ENCODE data around the gene C3orf20. TPM values are rescaled to one million over a fixed set of nuclear protein-coding genes. Genes with fewer than 3 reads are reported as not detected.
"Not testable (repeated sequence)": the region's sequence is repeated elsewhere in the genome, so short reads cannot be mapped to it uniquely, and the experiment has no call there.

C3orf20 gene
- total RNA-seq, 1 donor from 2014 or later, result 0.25 TPM

DNA sequence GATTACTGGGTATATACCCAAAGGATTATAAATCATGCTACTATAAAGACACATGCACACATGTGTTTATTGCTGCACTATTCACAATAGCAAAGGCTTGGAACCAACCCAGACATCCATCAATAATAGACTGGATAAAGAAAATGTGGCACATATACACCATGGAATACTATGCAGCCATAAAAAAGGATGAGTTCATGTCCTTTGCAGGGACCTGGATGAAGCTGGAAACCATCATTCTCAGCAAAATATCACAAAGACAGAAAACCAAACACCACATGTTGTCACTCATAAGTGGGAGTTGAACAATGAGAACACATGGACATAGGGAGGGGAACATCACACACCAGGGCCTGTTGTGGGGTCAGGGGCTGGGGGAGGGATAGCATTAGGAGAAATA lies 78.0 kb downstream of the C3orf20 start:
- intact Hi-C loops (cut with micrococcal nuclease), result not testable (repeated sequence)

- intact Hi-C loops (cut with micrococcal nuclease), result no loop called here
Measured at GRCh38 chr3:14757153-14757700, 82.3 kb downstream of the C3orf20 start.

- intact Hi-C loops (cut with micrococcal nuclease), result no loop called here
Measured at GRCh38 chr3:14758297-14758696, 83.4 kb downstream of the C3orf20 start.

DNA sequence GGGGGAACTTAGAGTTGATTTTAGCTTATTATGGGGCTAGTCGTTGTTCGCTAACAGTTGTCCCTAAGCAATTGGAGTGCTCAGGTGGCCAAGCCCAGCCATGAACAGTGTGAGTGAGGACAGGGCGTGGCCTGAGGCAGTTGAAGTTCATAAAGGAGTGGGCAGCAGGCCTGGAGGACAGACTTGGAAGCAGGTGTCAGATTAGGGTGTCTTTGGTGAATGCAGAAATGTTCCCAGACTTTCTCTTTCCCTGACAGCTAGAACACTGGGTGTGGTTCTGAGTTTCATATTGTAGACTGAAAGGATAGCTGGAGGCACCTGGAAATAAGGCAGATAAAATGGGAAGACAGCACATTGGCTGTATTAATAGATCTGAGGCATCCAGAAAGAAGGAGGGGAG lies 84.0 kb downstream of the C3orf20 start:
- intact Hi-C loops (cut with micrococcal nuclease), result no loop called here

DNA sequence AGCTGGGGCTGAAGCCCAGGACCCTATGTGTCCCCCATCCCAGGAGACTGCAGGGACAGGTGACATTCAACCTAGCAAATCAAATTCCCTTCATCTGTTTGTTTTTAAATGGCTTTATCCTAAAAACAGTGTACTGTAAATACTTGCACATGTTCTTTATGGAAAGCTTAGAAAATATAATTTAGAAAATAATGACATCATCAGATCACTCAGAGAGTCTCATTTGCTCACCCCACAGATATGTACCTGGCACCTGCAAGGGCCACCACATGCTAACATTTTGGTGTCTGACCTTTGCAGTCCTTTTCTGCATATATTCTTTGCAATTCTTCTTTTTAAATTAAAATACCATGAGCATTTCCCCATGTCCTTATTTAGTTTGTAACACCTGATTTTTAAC lies 85.2 kb downstream of the C3orf20 start:
- intact Hi-C loops (cut with micrococcal nuclease), result no loop called here

- intact Hi-C loops (cut with micrococcal nuclease), result no loop called here
Measured at GRCh38 chr3:14761121-14761672, 86.3 kb downstream of the C3orf20 start.

DNA sequence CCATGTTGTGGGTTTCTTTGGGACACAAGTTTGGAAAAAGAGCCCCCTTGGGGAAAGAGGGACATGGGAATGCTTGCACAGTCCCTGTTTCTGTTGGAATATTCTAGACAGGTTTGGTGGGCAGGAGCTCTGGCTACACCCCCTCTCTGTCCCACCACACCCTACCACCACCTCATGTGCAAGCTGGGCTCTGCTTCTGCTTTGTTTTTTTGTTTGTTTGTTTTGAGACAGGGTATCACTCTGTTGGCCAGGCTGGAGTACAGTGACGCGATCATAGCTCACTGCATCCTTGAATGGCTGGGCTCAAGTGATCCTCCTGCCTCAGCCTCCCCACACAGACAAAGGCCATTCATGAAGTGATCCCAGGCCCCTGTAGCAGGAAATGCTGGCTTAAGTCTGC lies 86.9 kb downstream of the C3orf20 start:
- intact Hi-C loops (cut with micrococcal nuclease), result no loop called here

GRCh38 chr3:14762701-14763100 lies 87.8 kb downstream of the C3orf20 start:
- intact Hi-C loops (cut with micrococcal nuclease), result no loop called here

DNA sequence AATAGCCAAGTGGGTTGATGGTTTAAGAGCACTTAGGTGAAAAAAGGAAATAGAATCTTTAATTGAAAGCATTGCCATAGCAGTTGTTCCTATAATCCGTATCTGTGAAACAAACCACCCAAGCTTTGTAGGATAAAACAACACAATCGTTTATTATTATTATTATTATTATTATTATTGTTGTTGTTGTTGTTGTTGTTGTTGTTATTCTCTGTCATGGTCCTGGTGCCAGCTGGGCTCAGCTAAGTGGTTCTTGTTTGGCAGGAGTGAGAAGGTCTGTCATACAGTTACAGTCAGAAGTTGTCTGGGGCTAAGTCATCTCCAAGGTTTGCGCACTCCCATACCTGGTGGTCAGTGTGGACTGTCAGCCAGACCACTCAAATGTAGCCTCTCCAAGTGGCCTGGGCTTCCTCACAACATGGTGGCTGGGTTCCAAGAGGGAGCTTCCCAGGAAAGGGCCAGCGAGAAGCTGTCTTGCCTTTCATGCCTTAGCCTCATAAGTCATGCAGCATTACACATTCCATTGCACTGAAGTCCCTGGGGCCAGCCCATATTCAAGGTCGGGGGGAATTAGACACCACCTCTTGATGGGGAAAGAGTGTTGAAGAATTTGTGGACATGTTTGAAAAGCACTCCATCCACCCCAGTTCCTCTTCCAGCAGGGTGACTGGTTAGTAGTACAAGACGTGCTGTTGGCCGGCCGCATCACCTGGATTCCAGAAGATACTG lies 89.6 kb downstream of the C3orf20 start:
- intact Hi-C loops (cut with micrococcal nuclease), result no loop called here

DNA sequence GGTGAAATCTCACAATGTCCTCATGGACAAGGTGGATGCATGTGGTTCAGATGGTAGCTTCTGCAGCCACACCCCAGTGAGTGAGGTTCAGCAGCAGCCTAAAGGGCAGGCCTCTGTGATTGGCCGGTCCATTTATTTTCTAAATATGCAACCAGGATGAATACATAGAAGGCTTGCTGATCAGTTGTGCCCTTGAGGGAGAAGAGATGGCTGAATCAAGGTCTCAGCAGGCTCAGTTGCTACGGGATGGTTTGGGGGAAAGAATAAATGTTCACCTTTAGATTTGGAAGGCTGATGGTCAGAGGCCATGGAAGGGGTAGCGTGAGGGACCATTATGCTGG lies 90.1 kb downstream of the C3orf20 start:
- intact Hi-C loops (cut with micrococcal nuclease), result no loop called here

DNA sequence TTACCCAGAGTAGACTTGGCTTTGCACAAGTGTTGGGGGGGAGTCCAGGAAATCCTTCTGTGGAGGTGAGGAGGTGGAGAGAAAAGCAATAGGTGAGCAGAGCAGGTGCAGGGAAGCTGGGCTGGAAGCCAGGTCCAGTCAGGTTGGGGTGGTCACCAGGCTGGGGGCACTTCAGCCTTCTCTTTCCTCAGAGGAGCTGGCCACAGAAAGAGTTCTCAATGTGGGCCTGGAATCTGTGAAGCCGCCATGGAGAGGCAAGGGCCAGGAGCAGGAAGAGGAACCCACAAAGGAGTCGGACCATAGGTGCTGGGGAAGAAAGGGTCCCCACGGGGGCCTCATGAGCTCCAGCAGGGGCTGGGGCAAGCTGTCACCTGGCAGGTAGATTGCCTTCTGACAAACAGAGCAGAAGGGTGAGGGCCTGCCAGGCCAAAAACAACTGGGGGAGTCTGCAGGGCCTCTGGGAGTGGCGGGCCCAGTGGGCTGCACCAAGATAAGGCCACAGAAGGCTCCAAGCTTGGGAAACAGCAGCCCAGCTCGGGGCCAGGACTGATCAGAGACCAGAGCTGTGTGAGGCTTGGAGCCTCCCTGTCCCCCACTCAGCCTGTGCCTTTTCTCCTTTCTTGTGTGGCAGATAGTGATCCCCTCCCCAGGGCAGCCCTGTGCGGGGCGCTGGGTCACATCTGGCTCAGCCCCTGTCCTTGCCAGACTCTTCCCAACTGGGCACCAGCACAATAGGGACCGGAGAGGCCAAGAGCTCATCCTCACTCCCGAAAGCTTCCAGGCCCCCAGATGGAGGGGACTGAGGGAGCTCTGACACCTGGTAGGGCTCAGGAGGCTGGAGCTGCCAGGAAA lies 90.9 kb downstream of the C3orf20 start:
- intact Hi-C loops (cut with micrococcal nuclease), result no loop called here

DNA sequence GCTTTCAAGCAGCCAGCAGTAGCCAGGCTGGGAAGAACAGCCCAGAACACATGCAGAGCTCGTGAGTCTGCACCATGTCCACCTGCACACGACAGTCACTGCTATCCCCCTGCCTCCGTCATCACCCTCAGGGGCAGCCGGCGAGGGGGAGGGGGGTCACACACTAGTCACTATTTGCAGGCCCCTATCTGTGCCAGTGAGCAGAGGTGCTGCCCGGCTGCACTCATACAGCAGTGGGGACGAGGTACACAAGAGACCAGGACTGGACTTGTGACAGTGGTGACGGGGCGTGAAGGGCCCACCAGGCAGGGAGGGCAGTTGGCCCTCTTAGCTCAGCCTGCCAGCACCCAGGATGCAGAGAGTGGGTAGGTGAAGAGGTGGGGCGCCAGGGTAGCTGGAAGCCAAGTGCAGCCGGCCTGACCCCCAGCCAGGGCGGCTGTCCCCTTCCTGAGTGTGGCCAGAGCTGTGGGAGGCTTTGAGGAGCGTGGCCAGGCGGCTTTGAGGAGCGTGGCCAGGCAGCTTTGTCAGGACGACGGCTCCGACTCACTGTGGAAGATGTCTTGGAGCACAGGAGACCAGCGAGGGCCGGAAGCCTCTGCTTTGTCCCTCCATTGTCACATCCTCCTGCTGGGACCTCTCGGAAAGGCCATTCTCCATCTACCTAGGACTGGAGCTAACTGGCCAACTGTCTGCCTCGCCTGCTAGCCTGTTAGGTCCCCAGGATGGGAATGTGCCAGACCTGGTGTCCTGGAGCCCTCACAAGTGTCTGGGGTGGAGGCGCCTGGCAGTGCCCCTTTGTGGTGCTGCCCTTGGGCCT lies 91.7 kb downstream of the C3orf20 start:
- intact Hi-C loops (cut with micrococcal nuclease), result no loop called here

DNA sequence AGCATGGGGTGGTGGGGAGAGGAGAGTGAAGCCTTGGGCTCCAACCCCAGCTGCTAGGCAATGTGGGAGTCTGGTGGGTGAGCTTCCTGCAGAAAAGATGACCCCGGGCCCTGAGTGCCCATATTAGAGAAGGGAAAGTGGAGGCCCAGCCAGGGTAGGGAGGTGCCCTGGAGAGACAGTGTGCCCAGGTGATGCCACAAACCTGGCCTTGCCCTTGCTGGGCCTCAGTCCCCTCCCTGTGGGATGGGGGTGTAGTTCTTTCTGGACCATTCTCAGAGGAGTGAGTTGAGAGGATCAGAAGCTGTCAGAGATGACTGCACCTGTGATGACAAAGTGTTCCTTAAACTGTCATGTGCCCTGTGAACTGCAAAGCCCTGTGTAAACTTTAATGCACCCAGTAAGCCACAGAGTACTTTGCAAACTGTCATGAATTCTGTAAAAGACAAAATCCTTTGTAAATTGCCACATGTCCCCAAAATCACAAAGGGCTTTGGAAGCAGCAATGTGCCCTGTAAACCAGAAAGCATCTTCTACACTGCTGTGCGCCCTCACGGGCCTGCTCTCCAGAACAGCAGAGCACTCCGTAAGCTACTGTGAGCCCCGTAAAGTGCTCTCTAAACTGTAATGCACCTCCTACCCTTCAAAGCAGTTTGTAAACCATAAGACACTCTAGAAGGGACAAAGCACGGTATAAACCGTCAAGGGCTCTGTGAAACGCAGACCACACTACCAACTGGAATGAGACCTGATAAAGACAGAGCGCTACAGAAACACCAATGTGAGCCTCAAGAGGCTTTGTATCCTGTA lies 92.5 kb downstream of the C3orf20 start:
- intact Hi-C loops (cut with micrococcal nuclease), result no loop called here

DNA sequence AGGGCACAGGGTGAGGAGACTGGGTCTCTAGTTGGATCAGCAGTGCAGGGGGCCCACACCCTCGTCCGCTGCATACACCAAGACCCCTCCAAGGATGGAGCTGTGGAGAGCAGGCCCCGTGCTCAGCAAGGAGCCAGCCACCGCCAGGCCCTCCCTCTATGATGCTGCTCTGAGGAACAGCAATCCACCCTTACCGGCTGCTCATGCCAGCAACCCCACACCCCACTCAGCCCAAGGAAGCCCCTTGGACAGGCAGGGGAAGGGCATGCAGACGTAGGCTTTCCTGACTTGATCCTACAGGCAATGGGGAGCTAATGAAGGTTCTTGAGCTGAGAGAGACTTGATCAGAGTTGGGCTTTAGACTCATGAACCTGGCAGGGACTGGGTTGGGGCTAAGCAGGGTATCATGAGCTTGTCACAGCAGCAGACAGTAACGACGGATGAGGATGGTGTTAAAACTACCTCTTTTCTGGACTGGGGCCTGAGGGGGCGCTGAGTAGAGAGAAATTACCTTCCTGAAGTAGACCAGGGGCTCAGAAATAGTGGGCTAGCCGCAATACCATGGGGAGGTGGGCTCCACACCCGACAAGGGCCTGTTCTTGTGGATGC lies 93.3 kb downstream of the C3orf20 start:
- intact Hi-C loops (cut with micrococcal nuclease), result no loop called here

DNA sequence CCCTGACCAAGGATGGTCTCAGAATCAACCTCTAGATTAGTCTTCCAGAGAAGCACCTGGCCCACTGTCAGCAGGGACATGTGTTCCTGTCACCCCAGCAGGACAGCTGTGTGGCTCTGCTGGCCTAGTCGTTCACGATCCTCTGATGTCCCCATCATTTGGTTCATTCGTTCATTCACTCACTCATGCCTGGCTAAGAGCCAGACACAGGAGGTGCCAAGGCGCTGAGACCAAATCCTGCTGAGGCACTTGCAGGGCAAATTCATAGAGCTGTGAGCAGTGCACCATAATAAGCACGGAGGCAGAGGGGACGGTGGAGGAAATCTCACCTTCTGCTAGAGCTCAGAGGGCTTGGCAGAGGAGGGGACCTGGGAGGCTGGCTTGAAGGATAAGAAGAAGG lies 93.9 kb downstream of the C3orf20 start:
- intact Hi-C loops (cut with micrococcal nuclease), result no loop called here

DNA sequence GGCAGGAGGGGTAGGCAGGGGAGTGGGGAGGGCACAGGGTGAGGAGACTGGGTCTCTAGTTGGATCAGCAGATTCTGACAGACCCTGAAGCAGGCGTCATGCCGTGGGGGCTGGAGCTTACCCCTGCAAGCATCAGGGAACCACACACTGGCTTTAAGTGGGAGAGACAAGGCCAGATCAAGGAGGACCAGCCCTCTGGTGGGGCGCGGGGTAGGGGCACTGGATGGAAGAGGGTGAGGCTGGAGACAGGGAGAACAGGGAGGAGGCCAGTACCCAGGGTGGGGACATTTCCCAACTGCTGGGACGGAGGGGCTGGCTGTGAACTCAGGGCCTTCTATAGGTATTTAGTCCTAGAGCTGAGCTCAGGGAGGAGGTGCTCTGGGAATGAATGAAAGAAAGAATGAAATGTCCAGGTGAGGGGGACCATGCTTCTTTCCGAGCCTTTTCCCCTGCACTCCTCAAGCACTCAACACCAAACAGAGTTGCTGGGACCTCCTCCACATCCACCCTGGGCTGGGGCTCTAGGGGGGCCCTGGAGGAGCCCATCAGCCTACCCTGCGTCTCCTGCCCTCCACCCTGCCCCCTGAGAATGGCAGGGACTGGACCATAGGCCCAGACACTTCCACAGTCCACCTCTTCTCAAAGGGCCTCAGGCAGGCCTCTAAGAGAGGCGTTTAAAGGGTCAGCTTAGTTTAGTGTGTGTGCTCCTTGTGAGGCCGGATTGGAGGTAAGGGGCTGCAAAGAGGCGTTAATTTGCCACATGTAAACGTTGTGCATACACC lies 94.8 kb downstream of the C3orf20 start:
- intact Hi-C loops (cut with micrococcal nuclease), result no loop called here

DNA sequence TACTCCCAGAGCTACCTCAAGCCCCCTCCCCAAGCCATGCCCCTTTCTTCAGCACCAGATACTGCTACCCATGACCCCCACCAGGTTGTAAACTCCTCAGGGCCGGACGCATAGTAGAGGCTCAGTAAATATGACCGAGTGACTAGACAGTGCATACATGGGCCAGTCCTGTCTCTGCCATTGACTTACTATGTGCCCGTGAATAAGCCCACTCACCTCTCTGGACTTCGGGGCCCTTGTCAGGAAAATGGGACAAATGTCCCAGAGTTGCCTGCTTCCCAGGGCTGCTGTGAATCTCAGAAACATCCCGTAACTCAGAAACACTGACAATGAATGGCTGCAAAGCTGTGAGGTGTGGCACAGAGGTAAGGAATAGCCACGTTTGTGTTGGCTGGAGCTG lies 95.7 kb downstream of the C3orf20 start:
- intact Hi-C loops (cut with micrococcal nuclease), result no loop called here

DNA sequence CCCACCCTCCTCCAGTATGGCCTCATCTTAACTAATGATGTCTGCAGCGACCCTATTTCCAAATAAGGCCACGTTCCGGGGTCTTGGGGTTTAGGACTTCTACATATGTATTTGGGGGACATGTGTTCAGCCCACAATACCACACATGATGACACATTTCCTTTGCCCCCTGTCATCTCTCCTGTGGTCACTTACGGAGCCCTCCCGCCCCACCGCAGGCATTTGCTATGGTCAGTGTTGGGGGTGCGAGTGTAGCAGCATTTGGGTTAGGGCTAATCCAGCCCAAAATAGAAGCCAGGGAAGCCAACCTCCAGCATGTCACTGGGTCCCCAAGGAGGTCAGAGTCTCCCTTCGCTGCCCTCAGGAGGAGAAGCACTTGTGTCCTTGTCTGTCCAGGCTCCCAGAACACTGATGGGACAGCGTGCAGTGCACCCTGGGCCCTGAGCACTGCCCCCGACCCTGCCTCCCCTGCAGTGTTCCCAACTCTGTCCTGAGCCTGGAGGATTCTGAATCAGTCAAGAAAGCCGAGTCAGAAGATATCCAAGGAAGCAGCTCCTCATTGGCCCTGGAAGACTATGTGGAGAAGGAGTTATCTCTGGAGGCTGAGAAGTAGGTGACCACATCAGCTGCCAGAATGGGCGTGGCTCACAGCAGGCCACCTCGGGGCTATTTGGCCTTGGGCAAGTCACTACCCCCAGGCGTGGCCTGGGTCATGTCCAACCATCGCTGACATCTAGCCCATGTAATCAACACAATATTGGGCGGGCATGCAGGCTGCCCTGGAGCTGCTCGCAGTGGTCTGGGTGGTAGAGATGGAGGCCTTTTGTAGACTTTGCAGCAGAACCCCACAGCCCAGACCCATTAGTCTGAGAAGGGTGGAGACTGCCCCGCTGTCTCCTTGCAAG lies 96.9 kb downstream of the C3orf20 start:
- intact Hi-C loops (cut with micrococcal nuclease), result no loop called here
